Uterus (tissue), 2 donors: ENCODE measurements around the gene CACNA1D.

Experiments
- POLR2A ChIP-seq, 2 donors: fragments of 450-650 bp; IDR thresholded peaks; one replicate each; pipeline ENCODE4 v1.6.1; 2016; ENCODE audit warnings: antibody characterized with exemption in 2 of 2, mild to moderate bottlenecking in 1 of 2, moderate library complexity in 1 of 2
- TF ChIP-seq, protein P1 (sequence below), 4 experiments: fragments of 200-600 bp in 2 of 4; fragments of 450-650 bp in 2 of 4; sonication (generic) in 2 of 4; IDR thresholded peaks; one replicate each; pipeline ENCODE4 v1.5.1; 2016 to 2019; ENCODE audit warnings: antibody characterized with exemption in 4 of 4, mild to moderate bottlenecking in 2 of 4, moderate library complexity in 1 of 4

DNA sequence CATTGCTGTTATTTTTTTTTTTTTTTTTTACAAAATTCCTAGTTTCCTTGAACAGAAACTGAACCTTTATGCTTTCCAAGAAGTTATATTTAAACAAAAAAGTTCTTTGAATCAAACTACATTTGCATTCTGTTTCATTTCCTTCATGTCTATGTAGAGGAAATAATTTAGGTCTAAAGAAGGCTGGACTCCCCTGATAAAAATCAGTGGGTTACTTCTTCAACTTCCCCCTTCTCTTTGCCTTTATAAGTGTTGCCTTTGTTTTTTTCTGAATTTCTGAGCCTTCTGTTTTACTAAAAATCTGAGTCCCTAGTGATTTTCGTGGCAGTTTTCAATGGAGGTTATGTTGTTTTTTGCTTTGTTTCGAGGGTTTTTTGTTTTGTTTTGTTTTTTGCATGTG, 199.0 kb downstream of the CACNA1D start:
- TF ChIP-seq, protein P1, sequence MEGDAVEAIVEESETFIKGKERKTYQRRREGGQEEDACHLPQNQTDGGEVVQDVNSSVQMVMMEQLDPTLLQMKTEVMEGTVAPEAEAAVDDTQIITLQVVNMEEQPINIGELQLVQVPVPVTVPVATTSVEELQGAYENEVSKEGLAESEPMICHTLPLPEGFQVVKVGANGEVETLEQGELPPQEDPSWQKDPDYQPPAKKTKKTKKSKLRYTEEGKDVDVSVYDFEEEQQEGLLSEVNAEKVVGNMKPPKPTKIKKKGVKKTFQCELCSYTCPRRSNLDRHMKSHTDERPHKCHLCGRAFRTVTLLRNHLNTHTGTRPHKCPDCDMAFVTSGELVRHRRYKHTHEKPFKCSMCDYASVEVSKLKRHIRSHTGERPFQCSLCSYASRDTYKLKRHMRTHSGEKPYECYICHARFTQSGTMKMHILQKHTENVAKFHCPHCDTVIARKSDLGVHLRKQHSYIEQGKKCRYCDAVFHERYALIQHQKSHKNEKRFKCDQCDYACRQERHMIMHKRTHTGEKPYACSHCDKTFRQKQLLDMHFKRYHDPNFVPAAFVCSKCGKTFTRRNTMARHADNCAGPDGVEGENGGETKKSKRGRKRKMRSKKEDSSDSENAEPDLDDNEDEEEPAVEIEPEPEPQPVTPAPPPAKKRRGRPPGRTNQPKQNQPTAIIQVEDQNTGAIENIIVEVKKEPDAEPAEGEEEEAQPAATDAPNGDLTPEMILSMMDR (IDR thresholded peaks at IDR 0.05) = no peak
- TF ChIP-seq POLR2A (IDR thresholded peaks at IDR 0.05) = no peak
